GM19240 (cell line): ENCODE results near the gene TOR1A.

ENCODE experiments used
- DNase-seq: peaks from one replicate; pipeline ENCODE4 v3.0.0; 2011; ENCODE audit warnings: low spot score; ENCODE audit not compliant: insufficient read length

The TOR1A gene, protein sequence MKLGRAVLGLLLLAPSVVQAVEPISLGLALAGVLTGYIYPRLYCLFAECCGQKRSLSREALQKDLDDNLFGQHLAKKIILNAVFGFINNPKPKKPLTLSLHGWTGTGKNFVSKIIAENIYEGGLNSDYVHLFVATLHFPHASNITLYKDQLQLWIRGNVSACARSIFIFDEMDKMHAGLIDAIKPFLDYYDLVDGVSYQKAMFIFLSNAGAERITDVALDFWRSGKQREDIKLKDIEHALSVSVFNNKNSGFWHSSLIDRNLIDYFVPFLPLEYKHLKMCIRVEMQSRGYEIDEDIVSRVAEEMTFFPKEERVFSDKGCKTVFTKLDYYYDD

DNA sequence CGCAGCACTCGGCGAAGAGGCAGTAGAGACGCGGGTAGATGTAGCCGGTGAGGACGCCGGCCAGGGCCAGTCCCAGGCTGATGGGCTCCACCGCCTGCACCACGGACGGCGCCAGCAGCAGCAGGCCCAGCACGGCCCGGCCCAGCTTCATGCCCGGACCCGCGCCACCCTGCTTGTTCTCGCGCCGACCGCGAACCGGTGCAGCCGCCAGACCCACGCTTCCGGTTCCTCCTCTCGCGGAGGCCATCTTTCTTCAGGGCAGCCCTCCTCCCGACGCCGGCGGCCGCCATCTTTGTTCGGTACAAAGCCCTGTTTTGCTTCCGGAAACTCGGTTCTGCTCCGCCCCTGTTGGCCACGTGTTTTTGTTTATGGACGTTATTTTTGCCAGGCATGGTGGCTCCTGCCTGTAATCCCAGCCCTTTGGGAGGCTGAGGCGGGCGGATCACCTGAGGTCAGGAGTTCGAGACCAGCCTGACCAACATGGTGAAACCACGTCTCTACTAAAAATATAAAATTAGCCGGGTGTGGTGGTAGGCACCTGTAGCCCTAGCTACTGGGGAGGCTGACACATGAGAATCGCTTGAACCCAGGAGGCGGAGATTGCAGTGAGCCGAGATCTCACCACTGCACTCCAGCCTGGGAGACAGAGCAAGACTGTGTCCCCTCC, at the start of gene TOR1A:
TOR1A (minus strand) TSS at position 202 of the 667 bp plus-strand sequence; CDS start at position 151, 51 bp downstream.
- DNase-seq, result peak; percentile 87

DNA sequence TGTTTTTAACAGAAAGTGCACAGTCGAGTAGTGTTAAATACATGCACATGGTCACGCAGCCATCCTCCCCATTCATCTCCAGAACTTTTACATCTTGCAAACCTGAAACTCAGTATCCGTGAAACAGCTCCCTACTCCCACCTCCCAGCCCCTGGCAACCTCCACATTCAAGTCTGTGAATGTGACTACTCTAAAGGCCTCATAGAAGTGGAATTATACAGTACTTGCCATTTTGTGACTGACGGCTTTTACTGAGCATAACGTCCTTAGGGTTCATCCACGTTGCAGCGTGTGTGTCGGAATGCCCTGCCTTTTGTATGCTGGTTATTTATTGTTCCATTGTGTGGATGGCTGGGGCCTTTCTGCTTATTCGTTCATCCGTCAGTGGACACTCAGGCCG, 47.1 kb upstream of the TOR1A start:
- DNase-seq, result no peak

DNA sequence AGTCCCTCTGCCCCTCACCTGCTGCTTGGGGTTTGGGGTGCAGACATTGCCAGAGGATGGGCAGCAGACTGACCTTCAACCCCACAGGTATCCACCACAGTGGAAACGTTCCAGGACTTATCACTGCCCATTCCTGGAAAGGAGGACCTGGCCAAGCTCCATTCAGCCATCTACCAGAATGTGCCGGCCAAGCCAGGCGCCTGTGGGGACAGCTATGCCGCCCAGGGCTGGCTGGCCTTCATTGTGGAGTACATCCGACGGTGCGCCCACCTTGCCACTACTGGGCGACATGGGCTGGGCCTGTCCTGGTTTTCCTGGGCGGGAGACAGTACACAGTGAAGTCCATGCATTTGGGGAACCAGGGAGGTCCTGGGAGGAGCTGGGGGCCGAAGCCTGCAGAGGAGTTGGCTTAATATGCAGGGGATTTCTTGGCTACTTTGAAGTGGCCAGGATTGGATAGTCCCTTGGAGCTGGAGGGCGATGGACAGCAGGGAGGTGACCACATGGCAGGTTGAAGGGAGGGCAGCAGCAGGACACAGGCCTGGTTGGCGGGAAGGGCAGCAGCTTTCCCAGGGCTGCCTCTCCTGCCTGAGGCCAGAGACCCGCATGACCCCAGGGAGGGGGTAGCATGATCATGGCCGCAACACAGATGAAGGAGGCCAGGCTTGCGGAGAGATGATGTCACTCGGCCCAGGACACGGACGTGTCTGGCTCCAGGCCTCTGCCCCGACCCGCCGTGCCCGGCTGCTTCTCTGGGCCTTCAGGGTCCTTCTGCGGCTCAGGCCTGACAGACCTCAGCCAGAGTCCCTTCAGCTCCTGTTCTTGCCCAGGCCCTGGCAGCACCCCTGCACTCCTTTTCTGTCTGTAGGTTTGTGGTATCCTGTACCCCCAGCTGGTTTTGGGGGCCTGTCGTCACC, 45.9 kb upstream of the TOR1A start:
- DNase-seq, result no peak

DNA sequence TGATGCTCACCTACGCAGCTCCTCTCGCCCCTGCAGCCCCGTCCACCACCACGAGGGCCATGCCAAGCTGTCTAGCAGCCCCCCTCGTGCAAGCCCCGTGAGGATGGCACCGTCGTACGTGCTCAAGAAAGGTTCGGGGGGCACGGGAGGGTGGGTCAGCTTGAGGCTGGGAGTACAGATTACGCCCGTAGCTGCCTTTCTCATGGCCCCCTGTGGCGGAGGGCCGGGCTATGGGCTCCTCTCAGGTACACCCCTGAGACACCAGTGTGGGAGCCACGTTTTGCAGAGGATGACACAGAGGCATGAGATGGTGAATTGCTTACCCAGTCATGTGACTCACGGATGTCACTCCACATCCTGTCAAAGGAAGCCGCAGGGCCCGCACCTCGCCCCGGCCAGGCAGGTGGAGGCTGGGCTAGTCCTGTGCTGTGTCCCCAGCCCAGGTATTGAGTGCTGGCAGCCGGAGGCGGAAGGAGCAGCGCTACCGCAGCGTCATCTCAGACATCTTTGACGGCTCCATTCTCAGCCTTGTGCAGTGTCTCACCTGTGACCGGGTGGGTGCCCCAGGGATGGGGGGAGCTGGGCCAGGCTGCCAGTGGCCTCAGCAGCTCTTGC, 45.0 kb upstream of the TOR1A start:
- DNase-seq, result no peak

DNA sequence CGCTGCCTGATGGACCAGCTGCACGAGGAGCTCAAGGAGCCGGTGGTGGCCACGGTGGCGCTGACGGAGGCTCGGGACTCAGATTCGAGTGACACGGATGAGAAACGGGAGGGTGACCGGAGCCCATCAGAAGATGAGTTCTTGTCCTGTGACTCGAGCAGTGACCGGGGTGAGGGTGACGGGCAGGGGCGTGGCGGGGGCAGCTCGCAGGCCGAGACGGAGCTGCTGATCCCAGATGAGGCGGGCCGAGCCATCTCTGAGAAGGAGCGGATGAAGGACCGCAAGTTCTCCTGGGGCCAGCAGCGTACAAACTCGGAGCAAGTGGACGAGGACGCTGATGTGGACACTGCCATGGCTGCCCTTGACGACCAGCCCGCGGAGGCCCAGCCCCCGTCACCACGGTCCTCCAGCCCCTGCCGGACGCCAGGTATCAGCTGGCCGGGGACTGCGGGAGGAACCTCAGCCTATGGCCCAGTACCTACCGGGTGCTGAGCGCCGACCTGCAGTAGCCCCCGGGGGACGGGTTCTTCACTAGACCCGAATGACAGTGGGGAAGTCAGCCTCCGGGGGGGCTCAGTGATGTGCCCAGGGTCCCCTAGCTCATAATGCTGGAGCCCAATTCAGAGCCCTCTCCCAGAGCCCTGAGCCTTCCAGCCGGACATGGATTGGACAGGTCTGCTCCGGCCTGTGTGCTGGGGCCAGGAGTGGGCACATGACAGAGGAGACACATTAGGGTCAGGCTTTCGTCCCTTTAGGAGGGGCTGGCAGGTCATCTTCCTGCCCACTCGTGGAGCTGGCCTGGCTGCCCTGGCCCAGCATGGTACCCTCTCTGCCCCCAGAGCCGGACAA, 44.3 kb upstream of the TOR1A start:
- no peak for DNase-seq

DNA sequence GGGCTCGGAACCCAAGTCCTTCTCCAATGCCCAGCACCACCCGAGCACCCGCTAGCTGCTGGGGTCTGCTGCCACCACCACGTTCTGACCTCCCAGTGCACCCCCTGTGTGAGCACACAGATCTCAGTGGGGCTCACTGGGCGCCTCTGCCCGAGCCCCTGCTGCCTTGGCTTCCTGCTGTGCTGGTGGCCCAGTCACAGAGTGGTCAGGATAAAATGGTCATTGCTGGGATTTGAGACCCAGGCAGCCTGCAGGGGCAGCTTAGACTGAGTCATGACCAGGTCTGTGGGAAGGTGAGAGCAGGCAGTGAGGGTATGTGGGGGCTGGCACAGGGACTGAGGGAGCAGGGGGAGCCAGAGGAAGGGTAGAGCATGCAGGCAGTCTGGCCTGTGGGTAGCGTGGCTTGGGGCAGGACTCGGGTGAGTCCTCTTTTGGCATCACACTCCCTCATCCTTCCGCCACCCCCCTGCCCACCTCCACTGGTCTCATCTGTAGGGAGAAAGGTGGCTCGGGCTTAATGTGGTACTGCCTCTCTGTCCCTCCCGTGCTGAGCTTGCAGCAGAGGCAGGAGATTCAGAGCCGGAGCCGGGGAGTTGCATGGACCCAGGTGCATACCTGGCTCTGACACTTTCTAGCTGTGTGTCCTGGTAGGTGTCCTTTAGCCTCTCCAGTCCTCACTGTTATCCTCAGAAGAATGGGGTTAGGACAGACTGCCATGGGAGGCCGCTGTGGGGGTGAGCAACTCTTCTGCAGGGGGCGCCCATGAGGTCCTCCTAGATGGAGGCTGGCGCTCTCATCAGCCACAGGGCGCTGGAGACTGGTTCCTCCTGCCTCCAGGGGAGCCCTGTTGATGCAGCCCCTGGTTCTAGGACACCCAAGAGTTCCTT, 43.4 kb upstream of the TOR1A start:
- DNase-seq, result no peak

DNA sequence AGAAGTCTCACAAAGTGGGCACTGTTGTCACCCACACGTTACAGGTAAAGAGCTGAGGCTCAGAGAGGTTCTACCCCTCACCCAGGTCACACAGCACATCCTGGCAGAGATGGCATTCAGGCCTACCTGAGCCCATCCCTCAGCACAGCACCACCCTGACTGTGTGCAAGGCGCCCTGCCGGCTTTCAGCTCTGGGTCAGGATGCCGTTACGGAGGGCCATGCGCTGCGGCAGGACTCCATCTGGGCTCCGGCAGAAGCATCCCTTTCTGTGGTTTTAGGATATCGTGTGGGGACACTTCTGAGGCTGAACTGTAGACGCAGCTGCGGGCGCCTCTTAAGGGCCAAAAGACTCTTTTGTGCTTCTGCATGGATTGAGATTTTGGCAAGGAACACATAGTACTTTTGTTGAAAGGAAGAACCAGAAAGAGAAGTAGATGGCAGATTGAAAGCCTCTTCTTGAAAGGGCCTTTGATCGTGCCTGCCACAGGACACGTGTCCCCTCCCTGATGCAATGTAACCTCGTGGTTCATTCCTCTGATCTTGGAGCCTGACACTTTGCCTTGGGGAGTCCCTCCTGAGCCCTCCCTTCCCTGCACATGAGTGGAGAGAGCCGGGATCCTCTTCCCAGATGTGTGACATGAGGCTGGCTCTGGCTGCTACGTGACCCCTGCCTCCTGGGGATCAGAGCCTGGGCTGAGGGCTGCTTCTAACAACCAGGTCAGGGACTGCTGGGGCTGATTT, 42.6 kb upstream of the TOR1A start:
- no peak for DNase-seq

DNA sequence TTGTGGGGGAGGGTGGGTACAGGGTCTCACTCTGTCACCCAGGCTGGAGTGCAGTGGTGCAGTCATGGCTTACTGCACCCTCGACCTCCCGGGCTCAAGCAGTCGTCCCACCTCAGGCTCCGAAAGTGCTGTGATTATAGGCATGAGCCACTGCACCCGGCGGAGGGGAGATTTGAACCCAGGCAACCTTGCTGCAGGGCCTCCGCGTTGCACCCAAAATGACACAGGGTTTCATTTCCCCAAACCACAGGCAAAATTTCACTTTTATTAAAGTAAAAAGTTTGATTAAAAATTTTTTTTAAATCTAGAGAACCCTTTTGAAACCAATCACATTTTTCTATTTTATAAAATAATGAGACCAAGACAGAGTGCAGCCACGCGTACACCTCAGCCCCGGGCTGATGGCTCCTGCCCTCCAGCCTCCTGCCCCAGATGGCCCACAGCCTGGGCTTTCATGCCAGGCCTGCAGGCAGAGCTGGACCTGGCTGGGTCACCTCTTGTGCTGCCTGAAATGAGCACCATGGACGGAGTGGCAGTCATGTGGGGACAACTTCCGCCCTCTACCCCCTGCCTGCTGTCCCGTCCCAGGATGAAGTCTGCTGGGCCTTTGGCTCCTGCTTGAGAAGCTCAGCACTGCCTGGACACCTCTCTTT, 41.9 kb upstream of the TOR1A start:
- no peak for DNase-seq

DNA sequence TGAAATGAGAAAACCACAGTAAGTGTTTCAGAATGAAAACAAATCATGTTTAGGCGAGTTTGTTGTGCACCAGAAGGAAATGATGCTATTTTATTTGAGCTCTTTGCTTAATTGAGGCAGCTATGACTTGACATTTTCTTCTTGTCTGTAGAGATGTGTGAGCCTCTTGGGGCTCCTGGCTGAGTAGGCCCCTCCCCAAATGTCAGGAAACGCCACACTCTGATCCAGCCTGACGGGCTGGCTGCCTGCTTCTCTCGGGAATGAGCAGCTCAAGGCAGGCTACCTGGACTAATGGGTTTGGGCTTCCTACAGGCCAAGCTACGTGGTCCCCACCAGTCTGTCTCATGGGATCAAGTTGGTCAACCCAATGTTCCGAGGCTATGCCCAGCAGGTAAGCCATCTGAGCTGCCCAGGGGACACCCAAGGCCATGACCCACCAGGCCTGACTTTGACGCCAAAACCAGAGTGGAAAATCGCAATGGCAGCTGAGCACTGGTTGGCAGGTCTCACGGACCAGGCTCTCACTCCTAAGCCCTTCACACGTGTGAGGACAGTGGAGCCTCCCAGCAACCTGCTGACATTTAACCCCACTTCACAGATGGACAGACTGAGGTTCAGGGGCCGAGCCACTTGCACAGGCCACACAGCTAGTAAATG, 41.2 kb upstream of the TOR1A start:
- DNase-seq, result no peak

DNA sequence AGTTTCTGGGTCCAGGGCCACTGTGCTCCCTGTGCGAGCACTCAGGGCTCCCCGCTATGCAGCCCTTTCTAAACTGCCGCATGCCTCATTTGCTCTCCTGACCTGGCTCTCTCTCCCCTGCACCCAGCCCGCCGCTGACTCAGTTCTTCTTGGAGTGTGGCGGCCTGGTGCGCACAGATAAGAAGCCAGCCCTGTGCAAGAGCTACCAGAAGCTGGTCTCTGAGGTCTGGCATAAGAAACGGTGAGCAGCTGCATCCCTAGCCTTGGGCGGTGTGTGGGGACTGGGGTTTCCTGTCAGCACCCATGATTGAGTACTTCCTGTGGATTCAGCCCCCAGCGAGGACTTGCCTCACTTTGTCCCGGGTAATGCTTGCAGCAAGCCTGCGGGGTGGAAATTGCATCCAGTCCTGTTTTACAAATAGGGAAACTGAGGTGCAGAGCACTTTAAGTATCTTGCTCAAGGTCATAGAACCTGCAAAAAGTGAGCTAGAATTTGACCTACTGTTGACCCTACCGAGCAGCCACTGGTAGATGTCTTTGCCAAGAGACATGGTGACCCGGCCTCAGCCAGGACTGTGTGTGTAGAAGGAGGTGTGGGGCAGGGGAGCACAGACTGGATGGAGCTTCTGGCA, 39.2 kb upstream of the TOR1A start:
- DNase-seq, result no peak

DNA sequence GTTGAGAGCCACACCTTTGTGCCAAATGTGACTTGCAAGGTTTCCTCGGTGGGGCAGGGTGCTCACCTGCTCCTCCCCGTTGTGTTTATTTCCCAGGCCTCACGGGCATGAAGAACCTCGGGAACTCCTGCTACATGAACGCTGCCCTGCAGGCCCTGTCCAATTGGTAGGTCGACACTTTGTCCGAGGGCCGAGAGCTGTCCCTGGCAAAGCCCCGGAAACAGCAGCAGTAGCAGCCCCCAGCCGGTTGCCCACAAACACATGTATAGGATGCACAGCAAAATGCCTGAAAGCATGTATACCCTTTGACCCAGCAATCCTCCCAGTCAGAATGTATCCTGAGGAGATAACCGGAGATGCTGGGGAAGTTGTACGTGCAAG, 37.5 kb upstream of the TOR1A start:
- DNase-seq, result no peak

DNA sequence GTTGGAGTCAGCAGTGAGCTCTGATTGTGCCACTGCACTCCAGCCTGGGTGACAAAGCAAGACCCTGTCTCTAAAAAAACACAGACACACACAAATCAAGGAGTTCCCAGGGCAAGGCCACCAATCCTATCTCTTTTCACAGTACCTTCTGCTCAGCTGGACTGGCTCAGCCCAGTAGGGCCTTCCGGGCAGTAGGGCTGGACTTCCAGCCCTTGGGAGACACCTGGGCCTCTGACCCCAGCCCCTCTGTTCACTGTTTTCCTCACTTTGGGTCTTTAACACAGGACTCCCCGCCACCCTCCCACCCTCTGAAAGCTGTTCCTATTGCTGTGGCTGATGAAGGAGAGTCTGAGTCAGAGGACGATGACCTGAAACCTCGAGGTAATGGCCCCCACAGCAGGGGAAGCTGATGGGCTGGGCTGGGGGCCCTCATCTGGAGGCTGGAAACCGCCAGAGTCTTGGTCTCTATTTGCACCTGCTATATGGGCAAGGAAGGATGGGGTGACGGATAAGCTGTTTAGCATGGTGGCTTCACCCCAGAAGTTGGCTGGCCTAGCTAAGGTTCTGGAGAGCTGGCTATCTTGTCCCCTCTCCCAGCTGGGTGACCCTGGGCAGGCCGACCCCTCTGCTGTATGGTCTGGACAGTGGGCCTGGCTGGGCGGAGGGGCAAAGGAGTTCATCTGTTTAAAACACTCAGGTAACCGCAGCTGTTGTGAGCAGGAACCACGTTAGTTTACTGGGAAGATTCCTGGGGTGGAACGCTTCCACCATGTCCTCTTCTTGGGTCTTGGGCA, 36.9 kb upstream of the TOR1A start:
- DNase-seq, result no peak

DNA sequence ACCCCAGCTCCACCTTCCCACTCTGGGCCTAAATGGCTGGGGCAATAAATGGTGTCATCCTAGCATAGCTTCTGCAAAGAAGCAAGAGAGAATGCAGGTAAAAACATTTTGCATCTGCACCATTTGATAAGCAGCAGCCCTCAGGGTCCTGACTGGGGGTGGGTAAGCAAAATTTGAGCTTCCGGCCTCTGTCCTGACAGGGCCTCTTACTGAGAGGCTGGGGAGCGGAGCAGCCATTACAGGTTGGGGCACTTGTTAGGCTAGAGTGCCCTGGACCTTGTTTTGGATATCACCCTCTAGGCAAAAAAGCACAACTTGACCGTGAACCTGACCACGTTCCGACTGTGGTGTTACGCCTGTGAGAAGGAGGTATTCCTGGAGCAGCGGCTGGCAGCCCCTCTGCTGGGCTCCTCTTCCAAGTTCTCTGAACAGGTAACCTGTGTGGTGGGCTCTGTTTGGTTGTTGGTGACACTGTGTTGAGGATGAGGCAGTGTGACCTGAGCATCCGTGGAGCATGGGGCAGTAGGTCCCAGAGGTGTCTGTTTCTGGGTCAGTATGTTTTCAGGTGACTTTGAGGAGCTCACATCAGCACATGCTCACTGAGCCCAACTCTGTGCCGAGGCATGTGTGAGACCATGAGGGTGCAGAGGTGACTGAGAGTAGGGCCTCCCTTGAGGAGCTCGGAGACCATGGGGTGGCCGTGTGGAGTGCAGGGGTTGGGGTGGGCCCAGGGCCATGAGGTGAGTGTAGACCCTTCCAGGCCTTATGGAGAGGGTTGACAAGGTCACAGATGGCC, 34.4 kb upstream of the TOR1A start:
- no peak for DNase-seq

DNA sequence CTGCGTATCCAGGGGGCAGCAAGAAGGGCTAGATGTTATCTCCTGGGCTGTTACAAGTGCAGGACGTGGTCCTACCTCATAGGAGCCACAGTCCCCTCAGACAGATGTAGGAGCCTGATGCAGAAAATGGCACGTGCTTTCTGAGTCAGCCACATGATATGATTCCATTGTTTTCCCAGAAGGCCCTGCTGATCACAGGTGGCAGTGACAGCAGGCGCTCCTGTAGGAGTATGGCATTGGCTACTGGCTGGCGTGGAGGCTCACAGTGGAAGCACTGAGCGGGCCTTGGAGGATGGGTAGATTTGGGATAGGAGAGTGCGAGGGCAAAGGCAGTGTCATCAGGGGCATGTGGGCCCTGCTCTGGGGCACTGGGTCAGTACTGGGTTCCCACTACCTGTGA, 33.3 kb upstream of the TOR1A start:
- DNase-seq, result no peak

DNA sequence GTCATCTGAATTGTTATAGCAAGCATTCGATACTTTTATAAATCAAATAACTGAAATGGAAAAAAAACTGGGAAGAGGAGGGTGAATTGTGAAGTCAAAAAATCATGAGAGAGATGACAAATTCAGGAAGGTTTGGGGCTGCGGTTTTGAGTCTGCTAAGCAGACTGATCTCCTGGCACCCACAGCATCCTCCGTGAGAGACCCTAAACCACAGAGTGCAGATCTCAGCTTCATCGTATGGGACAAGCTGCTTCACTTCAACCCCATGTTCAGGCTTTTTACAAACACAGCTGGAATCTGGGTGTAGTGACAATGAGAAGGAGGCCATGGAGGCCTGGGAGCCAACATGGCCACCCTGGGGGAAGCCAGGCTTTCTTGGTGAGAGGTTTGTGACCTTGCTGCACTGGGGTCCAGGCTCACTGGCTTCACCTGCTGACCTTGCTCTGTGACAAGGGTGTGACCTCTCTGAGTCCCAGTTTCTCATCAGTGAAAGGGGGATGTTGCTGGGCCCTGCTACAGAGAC, 30.7 kb upstream of the TOR1A start:
- DNase-seq, result no peak

DNA sequence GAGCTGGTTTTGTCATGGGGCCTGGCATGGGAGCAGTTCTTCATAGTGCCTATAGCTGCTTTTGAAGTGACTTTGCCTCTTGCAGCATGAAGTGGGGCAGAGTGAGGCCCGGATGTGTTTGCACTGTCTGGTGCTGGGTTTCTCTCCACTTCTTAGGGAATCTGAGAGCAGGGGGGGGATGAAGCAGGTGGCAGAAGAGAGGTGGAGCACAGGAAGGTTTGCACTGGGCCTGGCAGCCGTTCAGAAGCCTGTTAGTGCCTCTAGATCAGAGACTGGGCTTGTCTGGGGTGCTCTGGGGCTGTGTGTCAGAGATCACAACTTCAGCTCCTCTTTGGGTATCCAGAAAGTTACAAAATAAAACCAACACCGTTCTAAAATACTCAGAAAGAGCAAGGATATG, 29.7 kb upstream of the TOR1A start:
- DNase-seq, result no peak
